WTC11 (cell line): ENCODE results near the gene PREPL. TPM values are rescaled to one million over a fixed set of nuclear protein-coding genes. Genes with fewer than 3 reads are reported as not detected.

Experiments
- ATAC-seq: fragments of 200-7000 bp; cut with Tn5 transposase; 2 replicates; pipeline ENCODE4 v1.10.0; 2021; ENCODE audit warnings: mild to moderate bottlenecking, moderate library complexity
- CTCF ChIA-PET: fragments of 300-600 bp; sonication (Branson Sonifier 250); formaldehyde crosslinking; loops from one replicate; lab custom pipeline; 2021; ENCODE audit warnings: antibody characterized with exemption; lab: Charles Lee
- POLR2A ChIA-PET: fragments of 350-600 bp; sonication (Branson Sonifier 250); formaldehyde crosslinking; loops from one replicate; lab custom pipeline; 2021; ENCODE audit warnings: antibody characterized with exemption; lab: Charles Lee
- DNase-seq: peaks from one replicate; pipeline ENCODE4 v3.0.0; 2021; ENCODE audit warnings: low spot score
- H3K27ac Mint-ChIP-seq: 2 replicates; pipeline ENCODE4 v1.8.0; 2021; ENCODE audit warnings: mixed read lengths
- H3K27me3 Mint-ChIP-seq: 2 replicates; pipeline ENCODE4 v1.8.0; 2021; ENCODE audit warnings: low read depth, mild to moderate bottlenecking, moderate library complexity, mixed read lengths
- H3K36me3 Mint-ChIP-seq: 2 replicates; pipeline ENCODE4 v1.8.0; 2021; ENCODE audit warnings: mixed read lengths
- H3K4me1 Mint-ChIP-seq: 2 replicates; pipeline ENCODE4 v1.8.0; 2022; ENCODE audit warnings: mixed read lengths
- H3K4me3 Mint-ChIP-seq: 2 replicates; pipeline ENCODE4 v1.8.0; 2021; ENCODE audit warnings: mild to moderate bottlenecking, moderate library complexity, mixed read lengths
- H3K9me3 Mint-ChIP-seq: 2 replicates; pipeline ENCODE4 v1.8.0; 2021; ENCODE audit warnings: mixed read lengths
- AFF4 ChIP-seq: sonication (generic); formaldehyde crosslinking; IDR thresholded peaks from 2 replicates; pipeline ENCODE4 v1.8.1; 2023; ENCODE audit warnings: mild to moderate bottlenecking, missing genetic modification reagents, borderline replicate concordance
- ARID4B ChIP-seq: sonication (generic); formaldehyde crosslinking; IDR thresholded peaks from 2 replicates; pipeline ENCODE4 v1.8.0; 2023; ENCODE audit warnings: missing genetic modification reagents, mild to moderate bottlenecking, borderline replicate concordance
- ATF1 ChIP-seq: sonication (generic); formaldehyde crosslinking; IDR thresholded peaks from 2 replicates; pipeline ENCODE4 v1.8.1; 2023; ENCODE audit warnings: mild to moderate bottlenecking, moderate library complexity, missing genetic modification reagents
- ATF2 ChIP-seq: sonication (generic); formaldehyde crosslinking; IDR thresholded peaks from 2 replicates; pipeline ENCODE4 v1.8.1; 2022; ENCODE audit warnings: low read depth, missing genetic modification reagents, borderline replicate concordance
- CREB1 ChIP-seq: sonication (generic); formaldehyde crosslinking; IDR thresholded peaks from 2 replicates; pipeline ENCODE4 v1.8.0; 2023; ENCODE audit warnings: mild to moderate bottlenecking, missing genetic modification reagents
- CREM ChIP-seq: sonication (generic); formaldehyde crosslinking; IDR thresholded peaks from 2 replicates; pipeline ENCODE4 v1.8.1; 2022; ENCODE audit warnings: mild to moderate bottlenecking, missing genetic modification reagents, moderate library complexity
- CTCF ChIP-seq: fragments of 200-600 bp; IDR thresholded peaks from 2 replicates; pipeline ENCODE4 v1.8.0; 2022; ENCODE audit warnings: antibody characterized with exemption
- E2F1 ChIP-seq: sonication (generic); formaldehyde crosslinking; IDR thresholded peaks from 2 replicates; pipeline ENCODE4 v1.8.0; 2022; ENCODE audit warnings: mild to moderate bottlenecking, missing genetic modification reagents
- ETV6 ChIP-seq: sonication (generic); formaldehyde crosslinking; IDR thresholded peaks from 2 replicates; pipeline ENCODE4 v1.8.1; 2022; ENCODE audit warnings: mild to moderate bottlenecking, missing genetic modification reagents
- FOXK1 ChIP-seq: sonication (generic); formaldehyde crosslinking; IDR thresholded peaks from 2 replicates; pipeline ENCODE4 v1.8.0; 2022; ENCODE audit warnings: mild to moderate bottlenecking, moderate library complexity, missing genetic modification reagents
- GABPB1 ChIP-seq: sonication (generic); formaldehyde crosslinking; IDR thresholded peaks from 2 replicates; pipeline ENCODE4 v1.8.1; 2023; ENCODE audit warnings: mild to moderate bottlenecking, missing genetic modification reagents
- MAX ChIP-seq: sonication (generic); formaldehyde crosslinking; IDR thresholded peaks from 2 replicates; pipeline ENCODE4 v1.8.0; 2022; ENCODE audit warnings: mild to moderate bottlenecking, missing genetic modification reagents
- NR2C2 ChIP-seq: sonication (generic); formaldehyde crosslinking; IDR thresholded peaks from 2 replicates; pipeline ENCODE4 v1.8.0; 2022; ENCODE audit warnings: mild to moderate bottlenecking, missing genetic modification reagents
- OVOL2 ChIP-seq: fragments of 250-450 bp; sonication (Bioruptor Pico); IDR thresholded peaks from 2 replicates; pipeline ENCODE4 v1.9.0; 2021; ENCODE audit warnings: mild to moderate bottlenecking, borderline replicate concordance
- RORB ChIP-seq: fragments of 250-450 bp; sonication (Bioruptor Pico); IDR thresholded peaks from 2 replicates; pipeline ENCODE4 v1.9.0; 2021; ENCODE audit warnings: mild to moderate bottlenecking
- ZNF138 ChIP-seq: sonication (generic); formaldehyde crosslinking; conservative IDR thresholded peaks from 2 replicates; pipeline ENCODE4 v1.8.1; 2022; ENCODE audit warnings: mild to moderate bottlenecking, moderate library complexity, missing genetic modification reagents
- ZNF263 ChIP-seq: sonication (generic); formaldehyde crosslinking; IDR thresholded peaks from 2 replicates; pipeline ENCODE4 v1.8.1; 2022; ENCODE audit warnings: low read depth, mild to moderate bottlenecking, moderate library complexity, missing genetic modification reagents
- ZNF396 ChIP-seq: fragments of 250-450 bp; sonication (Bioruptor Pico); IDR thresholded peaks from 2 replicates; pipeline ENCODE4 v1.8.0; 2021; ENCODE audit warnings: mild to moderate bottlenecking, moderate library complexity, borderline replicate concordance
- total RNA-seq: library from RNA; stranded (reverse); gene quantifications from 3 replicates; pipeline ENCODE4 v1.2.3, GENCODE V29; 2021

The PREPL gene
- total RNA-seq, 1 experiment from 2014 or later, result 29.3 TPM

- TF ChIP-seq ATF1 (CRISPR knock-in tag) (no peak), CREB1 (no peak), FOXK1 (CRISPR knock-in tag) (no peak), ZNF263 (CRISPR knock-in tag) (no peak), RORB (CRISPR knock-in tag) (no peak), ATF2 (CRISPR knock-in tag) (no peak), CREM (no peak), NR2C2 (CRISPR knock-in tag) (no peak), MAX (CRISPR knock-in tag) (no peak), ZNF396 (CRISPR knock-in tag) (no peak), AFF4 (no peak), ZNF138 (CRISPR knock-in tag) (no peak), ETV6 (CRISPR knock-in tag) (no peak), GABPB1 (no peak), ARID4B (no peak), E2F1 (no peak), CTCF (no peak), OVOL2 (CRISPR knock-in tag) (no peak)
- H3K36me3 Mint-ChIP-seq, result no peaks in the 10 kb centered on the region
- no peak overlapping the region for H3K4me3 Mint-ChIP-seq
- no peak for DNase-seq
- CTCF ChIA-PET, result no interaction called here
- no peak overlapping the region for H3K27ac Mint-ChIP-seq
- no peaks in the 10 kb centered on the region for H3K27me3 Mint-ChIP-seq
- H3K4me1 Mint-ChIP-seq, result peaks cover 5% of the 10 kb centered on the region; the same call in 1 of the 2 replicates
- POLR2A ChIA-PET, result no interaction called here
- ATAC-seq, result no peak
- peaks cover 5% of the 10 kb centered on the region; the same call in 1 of the 2 replicates for H3K9me3 Mint-ChIP-seq
These were observed 88.2 kb downstream of the PREPL start for GRCh38 chr2:44273076-44273475.
